ENCODE results near the gene SSB. TPM values are rescaled to one million over a fixed set of nuclear protein-coding genes. Genes with fewer than 3 reads are reported as not detected.
"Not testable (repeated sequence)": the region's sequence is repeated elsewhere in the genome, so short reads cannot be mapped to it uniquely, and the experiment has no call there.

The SSB gene
- total RNA-seq, 4 donors from 2014 or later, result 35.5 to 36.7 (median 36.1) TPM

DNA sequence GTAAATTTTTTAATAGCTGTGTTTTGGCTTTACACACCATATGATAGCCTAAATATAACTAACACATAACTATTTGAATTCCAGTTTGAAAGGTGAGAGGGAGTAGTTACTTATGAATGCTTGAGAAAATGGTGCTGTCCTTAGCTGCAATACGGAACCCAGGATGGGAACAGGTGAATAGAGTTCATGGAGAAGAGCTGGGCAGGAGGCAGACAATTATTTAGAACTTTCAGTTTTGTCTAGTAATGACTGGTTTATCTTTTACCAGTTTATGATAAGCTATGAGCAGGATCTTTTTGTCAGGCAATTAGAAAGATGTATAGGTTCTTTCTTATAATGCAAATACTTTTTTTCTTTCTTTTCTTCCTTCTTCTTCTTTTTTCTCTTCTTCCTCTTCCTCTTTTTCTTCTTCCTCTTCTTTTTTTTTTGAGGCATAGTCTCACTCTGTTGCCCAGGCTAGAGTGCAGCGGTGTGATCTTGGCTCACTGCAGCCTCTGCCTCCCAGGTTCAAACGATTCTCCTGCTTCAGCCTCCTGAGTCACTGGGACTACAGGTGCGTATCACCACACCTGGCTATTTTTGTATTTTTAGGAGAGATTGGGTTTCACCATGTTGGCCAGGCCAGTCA lies 54.5 kb downstream of the SSB start:
- H3K4me1 ChIP-seq, result peaks cover 30 to 39% of the 10 kb centered on the region in 2 donors

DNA sequence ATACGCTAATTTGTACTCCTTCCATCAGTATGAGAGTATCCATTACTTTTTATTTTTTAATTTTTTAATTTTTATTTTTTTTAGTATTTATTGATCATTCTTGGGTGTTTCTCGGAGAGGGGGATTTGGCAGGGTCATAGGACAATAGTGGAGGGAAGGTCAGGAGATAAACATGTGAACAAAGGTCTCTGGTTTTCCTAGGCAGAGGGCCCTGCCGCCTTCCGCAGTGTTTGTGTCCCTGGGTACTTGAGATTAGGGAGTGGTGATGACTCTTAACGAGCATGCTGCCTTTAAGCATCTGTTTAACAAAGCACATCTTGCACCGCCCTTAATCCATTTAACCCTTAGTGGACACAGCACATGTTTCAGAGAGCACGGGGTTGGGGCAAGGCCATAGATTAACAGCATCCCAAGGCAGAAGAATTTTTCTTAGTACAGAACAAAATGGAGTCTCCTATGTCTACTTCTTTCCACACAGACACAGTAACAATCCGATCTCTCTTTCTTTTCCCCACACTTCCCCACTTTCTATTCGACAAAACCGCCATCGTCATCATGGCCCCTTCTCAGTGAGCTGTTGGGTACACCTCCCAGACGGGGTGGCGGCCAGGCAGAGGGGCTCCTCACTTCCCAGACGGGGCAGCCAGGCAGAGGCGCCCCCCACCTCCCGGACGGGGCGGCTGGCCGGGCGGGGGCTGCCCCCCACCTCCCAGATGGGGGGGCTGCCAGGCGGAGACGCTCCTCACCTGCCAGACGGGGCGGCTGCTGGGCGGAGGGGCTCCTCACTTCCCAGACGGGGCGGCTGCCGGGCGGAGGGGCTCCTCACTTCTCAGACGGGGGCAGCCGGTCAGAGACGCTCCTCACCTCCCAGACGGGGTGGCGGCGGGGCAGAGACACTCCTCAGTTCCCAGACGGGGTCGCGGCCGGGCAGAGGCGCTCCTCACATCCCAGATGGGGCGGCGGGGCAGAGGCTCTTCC lies 56.9 kb downstream of the SSB start:
- H3K27ac ChIP-seq; intact Hi-C loops (cut with DNase I; ENCODE audit: low total_unique reads); H3K4me3 ChIP-seq; DNase-seq; H3K9me3 ChIP-seq; in situ Hi-C loops (cut with MboI; ENCODE audit: low sequenced_read_pairs in 4 of 4); ATAC-seq; H3K27me3 ChIP-seq; H3K36me3 ChIP-seq: not testable (repeated sequence)
- H3K4me1 ChIP-seq, result peaks cover 15 to 18% of the 10 kb centered on the region in 2 donors

More for the DNA sequence above, 54.5 kb downstream of the SSB start:
- DNase-seq, result no peak
- H3K36me3 ChIP-seq, result no peaks in the 10 kb centered on the region
- no peak for ATAC-seq
- H3K9me3 ChIP-seq, result no peaks in the 10 kb centered on the region
- intact Hi-C loops (cut with DNase I; ENCODE audit: low total_unique reads) (no loop called here), in situ Hi-C loops (cut with MboI; ENCODE audit: low sequenced_read_pairs in 4 of 4) (no loop called here)
- TF ChIP-seq, protein P1, sequence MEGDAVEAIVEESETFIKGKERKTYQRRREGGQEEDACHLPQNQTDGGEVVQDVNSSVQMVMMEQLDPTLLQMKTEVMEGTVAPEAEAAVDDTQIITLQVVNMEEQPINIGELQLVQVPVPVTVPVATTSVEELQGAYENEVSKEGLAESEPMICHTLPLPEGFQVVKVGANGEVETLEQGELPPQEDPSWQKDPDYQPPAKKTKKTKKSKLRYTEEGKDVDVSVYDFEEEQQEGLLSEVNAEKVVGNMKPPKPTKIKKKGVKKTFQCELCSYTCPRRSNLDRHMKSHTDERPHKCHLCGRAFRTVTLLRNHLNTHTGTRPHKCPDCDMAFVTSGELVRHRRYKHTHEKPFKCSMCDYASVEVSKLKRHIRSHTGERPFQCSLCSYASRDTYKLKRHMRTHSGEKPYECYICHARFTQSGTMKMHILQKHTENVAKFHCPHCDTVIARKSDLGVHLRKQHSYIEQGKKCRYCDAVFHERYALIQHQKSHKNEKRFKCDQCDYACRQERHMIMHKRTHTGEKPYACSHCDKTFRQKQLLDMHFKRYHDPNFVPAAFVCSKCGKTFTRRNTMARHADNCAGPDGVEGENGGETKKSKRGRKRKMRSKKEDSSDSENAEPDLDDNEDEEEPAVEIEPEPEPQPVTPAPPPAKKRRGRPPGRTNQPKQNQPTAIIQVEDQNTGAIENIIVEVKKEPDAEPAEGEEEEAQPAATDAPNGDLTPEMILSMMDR (IDR thresholded peaks at IDR 0.05 in 4 of 5, conservative IDR thresholded peaks at IDR 0.05 in 1 of 5), result no peak
- TF ChIP-seq POLR2A (IDR thresholded peaks at IDR 0.05), result no peak
- peak overlapping the region in 2 of 4 donors; percentile 16 to 20 for H3K27ac ChIP-seq
- no peaks in the 10 kb centered on the region for H3K27me3 ChIP-seq
- no peak overlapping the region for H3K4me3 ChIP-seq

DNA sequence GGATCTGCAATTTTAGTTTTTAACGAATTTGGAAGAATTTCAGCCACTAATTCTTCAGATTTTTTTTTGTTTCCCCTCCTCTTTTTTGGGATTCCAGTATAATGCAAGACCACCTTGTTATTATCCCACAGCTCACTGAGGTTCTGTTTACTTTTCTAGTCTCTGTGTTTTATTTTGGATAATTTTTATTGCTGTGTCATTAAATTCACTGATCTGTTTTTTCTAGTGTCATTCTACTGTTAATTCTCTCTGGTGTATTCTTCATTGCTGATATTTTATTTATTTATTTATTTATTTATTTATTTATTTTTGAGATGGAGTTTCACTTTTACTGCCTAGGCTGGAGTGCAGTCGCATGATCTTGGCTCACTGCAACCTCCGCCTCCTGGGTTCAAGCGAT lies 60.8 kb downstream of the SSB start:
- H3K9me3 ChIP-seq, result no peaks in the 10 kb centered on the region
- DNase-seq, result no peak
- no peaks in the 10 kb centered on the region for H3K27me3 ChIP-seq
- intact Hi-C loops (cut with DNase I; ENCODE audit: low total_unique reads), result no loop called here
- no peak overlapping the region for H3K4me3 ChIP-seq
- no peak for TF ChIP-seq POLR2A (IDR thresholded peaks at IDR 0.05)
- TF ChIP-seq, protein P1 (IDR thresholded peaks at IDR 0.05 in 4 of 5, conservative IDR thresholded peaks at IDR 0.05 in 1 of 5), result no peak
- in situ Hi-C loops (cut with MboI; ENCODE audit: low sequenced_read_pairs in 4 of 4), result no loop called here
- ATAC-seq, result no peak
- no peak overlapping the region for H3K27ac ChIP-seq
- no peaks in the 10 kb centered on the region for H3K36me3 ChIP-seq
- H3K4me1 ChIP-seq, result peaks cover 21 to 23% of the 10 kb centered on the region in 2 donors

DNA sequence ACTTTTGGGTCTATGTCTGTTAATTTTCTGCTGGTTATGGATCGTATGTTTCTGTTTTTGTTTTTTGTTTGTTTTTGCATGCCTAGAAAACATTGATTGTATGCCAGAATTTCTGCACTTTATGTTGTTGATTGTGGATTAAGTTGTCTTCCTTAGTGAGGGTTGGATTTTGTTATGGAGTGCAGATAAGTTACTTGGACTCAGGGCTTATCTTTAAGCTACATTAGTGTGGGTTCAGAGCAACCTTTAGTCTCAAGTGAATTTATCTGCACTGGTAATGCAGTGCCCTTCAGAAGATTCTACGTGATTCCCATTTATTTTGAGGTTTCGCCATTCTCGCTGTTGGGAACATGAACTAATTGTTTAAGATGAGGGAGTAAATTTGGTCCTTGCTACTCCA lies 61.5 kb downstream of the SSB start:
- Histone ChIP-seq H3K27me3 (no peaks in the 10 kb centered on the region), H3K9me3 (no peaks in the 10 kb centered on the region), H3K4me3 (no peak overlapping the region), H3K36me3 (no peaks in the 10 kb centered on the region), H3K27ac (no peak overlapping the region), H3K4me1 (peaks cover 21 to 23% of the 10 kb centered on the region in 2 donors)
- no peak for DNase-seq
- in situ Hi-C loops (cut with MboI; ENCODE audit: low sequenced_read_pairs in 4 of 4) (no loop called here), intact Hi-C loops (cut with DNase I; ENCODE audit: low total_unique reads) (no loop called here)
- ATAC-seq, result no peak
- TF ChIP-seq, protein P1 (IDR thresholded peaks at IDR 0.05 in 4 of 5, conservative IDR thresholded peaks at IDR 0.05 in 1 of 5), result no peak
- TF ChIP-seq POLR2A (IDR thresholded peaks at IDR 0.05), result no peak

Other genes with a start within 250 kb of the SSB start
- gene FASTKD1, start 225.0 kb upstream of the SSB start, total RNA-seq, result 10 to 100 TPM in 3 of 4 donors, 1 to 10 TPM in 1; 9.7 to 27.4 (median 12.9) TPM
- 10 to 100 TPM; 27.7 to 40.5 (median 29.3) TPM for gene PPIG, start 214.5 kb upstream of the SSB start, total RNA-seq
- gene CFAP210, start 104.5 kb upstream of the SSB start, total RNA-seq, result not detected
- 1 to 10 TPM; 2.0 to 9.4 (median 2.9) TPM for gene PHOSPHO2, start 104.4 kb upstream of the SSB start, total RNA-seq
- 10 to 100 TPM in 1 of 4 donors, 1 to 10 TPM in 3; 4.2 to 11.5 (median 5.2) TPM for gene KLHL23, start 65.0 kb upstream of the SSB start, total RNA-seq
- gene METTL5, start 26.0 kb downstream of the SSB start, total RNA-seq, result 10 to 100 TPM; 24.8 to 63.7 (median 40.9) TPM
- 100 to 1,000 TPM; 178 to 247 (median 187) TPM for gene UBR3, start 28.6 kb downstream of the SSB start, total RNA-seq